ENCODE data around the gene LYPD6B.

LYPD6B gene, protein sequence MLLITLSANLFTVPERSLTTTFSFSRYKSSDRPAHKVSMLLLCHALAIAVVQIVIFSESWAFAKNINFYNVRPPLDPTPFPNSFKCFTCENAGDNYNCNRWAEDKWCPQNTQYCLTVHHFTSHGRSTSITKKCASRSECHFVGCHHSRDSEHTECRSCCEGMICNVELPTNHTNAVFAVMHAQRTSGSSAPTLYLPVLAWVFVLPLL

DNA sequence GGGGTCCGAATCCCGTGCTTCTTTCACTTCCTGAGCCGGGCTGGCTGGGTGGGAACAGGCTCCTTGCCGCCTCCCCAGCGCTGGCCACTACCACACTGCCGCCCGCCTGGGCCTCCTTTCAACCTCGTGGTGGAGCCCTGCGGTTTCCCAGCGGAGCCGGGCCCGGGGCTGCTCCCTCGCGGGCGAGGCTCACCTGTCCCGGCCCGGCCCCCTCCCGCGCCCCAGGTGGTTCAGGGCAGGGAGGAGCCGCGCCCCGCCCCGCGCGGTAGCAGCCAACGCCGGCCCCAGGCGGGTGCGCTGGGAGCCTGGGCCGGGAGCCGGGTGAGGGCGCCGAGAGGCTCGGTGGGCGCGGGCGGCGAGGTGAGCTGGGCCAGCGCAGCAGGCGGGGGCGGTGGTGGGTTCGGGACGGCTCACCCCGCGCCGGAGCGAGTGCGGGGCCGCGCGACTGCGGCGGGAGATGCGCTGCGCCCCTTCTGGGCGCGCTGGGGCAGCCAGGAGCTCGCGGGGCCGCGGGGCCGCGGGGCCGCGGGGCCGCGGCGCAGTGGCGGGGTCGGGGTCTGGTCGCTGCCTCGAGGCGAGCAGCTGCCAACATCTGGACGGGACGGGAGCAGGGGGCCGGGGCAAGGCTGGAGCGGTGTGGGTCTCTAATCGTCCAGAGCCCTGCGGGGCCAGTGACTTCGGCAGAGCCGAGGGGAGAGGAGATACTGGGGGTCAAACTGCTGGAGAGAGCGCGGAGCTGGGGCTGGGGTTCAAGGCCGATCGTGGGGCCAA is at the start of gene LYPD6B:
Gene LYPD6B (plus strand): TSS at position 258 of the 771 bp plus-strand sequence. CDS start 92,250 bp downstream, outside the sequence.
- DNase-seq, result no peak

DNA sequence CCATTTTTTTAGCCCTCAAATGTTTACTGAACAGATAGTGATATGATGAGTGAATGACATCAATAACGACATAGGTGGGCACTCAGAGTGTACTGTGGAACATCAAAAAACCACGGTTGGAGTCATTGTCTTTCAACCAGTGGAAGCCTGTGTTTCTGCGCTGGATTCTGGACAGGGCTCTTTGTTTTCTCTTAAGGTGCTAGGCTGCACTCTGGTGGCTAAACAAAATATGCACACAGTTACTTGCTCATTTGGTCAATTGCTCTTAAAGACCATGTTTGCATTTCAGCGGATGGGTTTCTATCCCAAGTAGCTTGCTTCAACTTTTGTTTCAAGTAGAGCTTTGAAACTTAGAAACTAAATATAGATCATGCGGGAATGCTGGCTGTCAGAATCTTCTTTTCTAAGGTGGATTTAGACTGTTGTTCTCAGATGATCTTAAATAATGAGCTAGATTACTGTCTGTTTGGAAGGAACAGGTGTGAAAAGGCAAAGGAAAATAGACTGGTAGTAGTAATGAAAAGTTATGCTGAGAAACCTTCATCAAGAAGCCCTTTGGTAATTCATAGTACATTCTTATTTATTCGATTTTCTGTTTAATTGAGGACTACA is 48.5 kb upstream of the LYPD6B start:
- peak; percentile 70 for DNase-seq

DNA sequence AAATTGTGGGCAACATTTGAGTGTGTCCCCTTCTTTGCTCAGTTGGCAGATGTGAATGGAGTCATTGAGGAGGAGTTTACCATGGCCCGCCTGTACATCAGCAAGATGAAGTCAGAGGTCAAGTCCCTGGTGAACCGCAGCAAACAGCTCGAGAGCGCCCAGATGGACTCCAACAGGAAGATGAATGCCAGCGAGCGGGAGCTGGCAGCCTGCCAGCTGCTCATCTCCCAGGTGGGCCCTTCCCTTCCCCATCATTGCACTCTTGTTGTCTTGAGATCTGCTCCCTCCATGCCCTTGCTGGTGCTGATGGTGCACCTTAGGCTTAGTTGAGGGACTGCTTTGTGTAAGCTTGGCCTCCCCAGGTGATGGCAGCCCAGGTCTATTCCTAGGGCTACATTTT is 47.5 kb upstream of the LYPD6B start:
- no peak for DNase-seq

DNA sequence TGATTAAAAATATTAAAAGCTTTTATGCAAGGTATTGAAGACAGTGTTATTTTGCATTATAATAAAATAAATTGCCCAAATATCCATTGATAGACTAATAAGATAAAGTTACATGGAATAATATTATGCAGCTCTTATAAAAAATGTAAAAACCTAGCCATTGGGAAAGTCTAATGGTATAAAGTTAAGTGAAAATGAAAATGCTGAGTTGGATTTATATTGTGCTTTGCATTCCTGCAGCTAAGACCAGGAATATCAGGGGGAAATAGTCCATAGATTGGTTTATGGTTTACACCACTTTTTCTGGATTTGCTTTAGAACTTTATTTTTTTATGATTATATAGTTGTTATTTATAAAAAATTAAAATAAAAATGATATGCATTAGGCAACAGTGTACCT is 46.1 kb upstream of the LYPD6B start:
- no peak for DNase-seq

DNA sequence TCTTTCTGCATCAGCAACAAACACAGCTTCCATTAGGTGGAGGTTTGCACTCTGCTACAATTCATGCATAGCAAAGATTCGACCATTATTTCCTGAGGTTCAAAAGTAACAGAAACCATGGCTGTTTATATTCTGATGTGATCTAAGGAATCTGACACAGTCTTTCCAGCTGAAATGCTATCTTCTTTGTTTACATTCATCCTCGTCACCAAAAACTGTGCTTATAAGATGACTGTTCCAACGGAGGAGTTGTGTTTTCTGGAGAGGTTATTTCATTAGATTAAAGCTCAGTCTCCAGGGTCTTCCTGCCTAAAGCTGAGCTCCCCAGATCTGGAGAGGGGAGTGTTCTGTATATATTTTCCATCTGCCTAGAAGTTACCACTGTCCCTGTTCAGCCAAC is 45.1 kb upstream of the LYPD6B start:
- DNase-seq, result no peak

DNA sequence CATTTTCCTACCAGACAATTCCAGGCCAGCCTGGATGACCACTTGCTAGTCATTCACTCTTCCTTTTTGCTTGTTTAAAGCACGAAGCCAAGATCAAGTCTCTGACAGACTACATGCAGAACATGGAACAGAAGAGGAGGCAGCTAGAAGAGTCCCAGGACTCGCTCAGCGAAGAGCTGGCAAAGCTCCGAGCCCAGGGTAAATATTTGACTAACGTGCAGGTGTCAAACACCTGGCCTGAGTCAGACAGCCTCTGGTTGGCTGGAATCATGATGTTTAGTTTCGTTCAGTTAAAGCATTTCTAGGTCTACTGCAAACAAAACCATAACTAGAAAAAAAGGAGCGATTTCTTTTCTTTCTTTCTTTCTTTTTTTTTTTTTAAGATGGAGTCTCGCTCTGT is 44.2 kb upstream of the LYPD6B start:
- DNase-seq, result no peak

DNA sequence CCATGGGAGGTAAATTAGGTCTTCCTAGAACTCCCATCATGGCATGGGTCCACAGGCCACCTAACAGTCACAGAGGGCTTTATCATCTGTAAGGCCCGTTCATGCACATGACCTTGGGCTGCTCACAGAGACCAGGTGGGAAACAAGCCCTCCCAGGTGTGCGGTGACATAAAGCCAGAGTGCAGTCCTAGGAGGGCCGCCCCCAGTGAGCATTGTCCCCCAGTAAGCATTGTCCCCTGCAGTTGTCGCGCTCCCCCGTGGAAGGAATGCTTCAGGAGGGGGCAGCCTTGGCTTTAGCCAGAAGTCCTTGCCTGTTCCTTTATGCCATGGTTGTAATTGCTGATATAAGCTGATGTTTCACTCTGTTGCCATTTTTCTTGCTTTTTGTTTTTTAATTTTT is 41.7 kb upstream of the LYPD6B start:
- DNase-seq, result no peak

DNA sequence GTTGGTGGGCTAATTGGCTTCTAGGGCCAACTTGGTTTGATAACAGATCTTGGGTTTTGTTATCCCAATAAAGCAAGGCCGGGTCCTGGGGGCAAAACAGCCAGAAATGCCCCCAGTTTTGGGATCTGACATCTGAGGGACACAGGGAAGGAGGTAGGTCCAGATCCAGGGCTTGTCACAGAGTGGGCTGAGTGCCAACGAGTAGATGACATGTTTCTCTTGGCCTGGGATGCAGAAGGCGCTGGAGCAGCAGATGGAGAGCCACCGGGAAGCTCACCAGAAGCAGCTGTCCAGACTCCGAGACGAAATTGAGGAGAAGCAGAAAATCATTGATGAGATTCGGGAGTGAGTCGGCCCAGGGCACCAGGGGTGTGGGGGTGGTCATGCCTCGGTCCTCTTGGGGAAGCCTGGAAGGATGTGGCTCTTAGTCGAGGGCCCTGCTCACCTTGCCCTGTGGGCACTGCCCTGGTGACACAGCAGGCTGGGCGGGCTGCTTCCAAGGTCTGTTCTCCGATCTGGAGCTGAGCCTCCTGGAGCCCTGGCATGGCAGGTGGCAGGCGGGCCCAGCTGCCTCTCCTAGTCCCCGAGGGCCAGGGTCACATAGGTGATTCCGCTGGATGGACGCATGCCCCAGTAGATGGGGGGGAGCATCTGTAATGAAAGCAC is 40.2 kb upstream of the LYPD6B start:
- DNase-seq, result no peak

DNA sequence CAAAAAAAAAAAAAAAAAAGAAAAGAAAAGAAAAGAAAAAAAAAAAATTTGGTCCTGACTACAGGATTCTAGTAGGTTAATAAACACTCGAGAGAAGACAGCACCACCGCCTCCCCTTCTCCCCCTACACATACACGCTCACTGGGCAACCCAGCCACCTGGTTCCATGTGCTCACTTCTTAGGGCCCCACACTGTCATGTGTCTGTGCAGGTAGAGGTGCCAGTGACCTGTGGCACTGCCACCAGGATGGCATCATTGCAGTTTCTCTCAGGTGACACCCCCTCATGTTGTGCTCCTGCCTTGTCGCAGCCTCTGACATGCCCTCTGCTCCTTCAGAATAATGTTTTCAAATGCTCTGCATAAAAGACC is 39.7 kb upstream of the LYPD6B start:
- DNase-seq, result no peak

DNA sequence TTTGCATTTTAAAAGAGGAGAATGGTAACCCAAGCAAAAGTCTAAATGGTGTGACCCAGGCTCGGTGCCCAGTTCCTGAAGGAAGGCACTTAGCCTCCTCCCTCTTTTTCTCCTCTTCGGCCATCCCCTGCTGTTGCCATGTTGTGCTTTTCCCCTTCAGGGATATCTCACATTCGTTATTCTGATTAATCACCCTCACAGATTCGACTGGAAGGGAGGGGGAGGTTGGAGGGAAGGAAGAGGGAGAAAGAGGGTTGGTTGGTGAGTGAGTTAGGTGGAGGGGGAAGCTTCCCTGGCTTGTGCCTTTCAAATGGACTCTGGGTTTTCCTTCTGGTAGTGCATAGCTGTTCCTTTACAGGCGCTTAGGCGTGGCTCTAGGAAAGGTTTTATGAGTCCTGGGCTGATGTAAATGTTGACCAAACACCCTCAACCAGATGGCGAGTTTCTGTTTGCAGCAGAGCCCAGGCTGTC is 39.0 kb upstream of the LYPD6B start:
- no peak for DNase-seq

DNA sequence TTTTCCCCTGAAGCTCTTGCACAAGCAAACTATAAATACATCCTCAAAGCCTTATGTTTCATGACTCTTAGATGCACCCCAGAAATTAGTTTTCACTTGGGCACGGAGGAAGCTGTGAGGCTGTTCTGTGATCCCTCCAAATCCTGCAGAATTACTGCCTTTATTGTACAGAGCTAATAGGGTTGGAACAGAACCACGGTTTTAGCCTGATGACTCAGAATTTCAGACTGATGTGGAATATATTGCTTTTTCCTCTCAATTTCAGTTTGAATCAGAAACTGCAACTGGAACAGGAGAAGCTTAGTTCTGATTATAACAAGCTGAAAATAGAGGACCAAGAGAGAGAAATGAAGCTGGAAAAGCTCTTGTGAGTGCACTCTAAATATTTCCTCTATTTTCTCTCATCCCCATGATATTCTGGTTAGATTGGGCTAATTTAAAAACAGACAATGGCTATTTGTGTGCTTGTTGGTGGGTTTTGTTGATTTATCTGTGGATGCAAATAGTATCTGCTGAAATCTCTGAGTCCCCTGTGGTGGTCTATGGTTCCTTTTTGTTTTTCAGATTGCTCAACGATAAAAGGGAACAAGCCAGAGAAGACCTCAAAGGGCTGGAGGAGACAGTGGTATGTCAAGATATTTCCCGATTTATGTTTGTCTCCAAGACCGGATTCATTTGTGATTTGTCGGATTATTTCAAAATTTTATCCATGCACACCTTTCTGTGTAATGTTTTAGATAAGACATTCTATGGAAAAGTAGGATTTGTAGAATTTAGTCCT is 38.2 kb upstream of the LYPD6B start:
- DNase-seq, result no peak

DNA sequence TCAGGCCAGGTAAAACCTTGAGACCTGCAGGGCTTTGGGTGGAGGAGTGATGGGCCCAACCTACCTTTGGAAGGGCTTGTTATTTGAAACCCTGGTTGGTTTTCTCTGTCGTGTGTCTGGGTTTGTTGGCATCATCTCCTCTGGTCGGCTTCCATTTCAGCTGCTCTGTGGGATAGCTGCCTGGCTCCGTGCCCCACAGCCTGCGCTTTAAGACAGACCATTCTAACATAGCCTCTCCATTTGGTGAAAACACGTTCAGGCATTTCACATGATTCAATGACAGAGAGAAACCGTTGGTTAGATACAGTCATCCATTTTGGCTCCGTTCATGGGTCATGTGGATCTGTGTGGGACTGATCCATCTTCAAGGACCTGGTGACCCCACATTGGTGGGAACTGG is 37.0 kb upstream of the LYPD6B start:
- DNase-seq, result no peak

DNA sequence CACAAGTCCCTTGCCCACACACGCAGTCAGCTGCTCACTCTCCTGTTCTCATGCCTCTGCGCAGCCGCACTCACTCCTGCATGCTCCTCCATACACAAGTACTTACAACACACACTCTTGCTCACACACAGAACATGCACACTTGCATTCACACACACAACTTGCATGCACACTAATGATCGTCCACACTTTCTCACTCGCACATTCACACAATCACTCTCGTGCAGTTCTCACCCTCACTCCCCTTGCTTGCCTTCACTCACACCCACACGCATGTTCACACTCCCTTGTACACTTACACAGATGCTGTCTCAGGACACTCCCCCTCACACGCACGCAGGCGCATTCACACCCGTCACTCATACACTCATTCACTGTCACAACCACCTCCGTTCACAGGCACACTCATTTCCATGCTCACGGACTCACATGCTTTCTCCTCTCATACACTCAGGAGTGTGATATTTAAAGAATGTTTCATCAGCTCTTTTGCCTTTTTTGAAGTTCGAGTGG is 36.1 kb upstream of the LYPD6B start:
- DNase-seq, result no peak

DNA sequence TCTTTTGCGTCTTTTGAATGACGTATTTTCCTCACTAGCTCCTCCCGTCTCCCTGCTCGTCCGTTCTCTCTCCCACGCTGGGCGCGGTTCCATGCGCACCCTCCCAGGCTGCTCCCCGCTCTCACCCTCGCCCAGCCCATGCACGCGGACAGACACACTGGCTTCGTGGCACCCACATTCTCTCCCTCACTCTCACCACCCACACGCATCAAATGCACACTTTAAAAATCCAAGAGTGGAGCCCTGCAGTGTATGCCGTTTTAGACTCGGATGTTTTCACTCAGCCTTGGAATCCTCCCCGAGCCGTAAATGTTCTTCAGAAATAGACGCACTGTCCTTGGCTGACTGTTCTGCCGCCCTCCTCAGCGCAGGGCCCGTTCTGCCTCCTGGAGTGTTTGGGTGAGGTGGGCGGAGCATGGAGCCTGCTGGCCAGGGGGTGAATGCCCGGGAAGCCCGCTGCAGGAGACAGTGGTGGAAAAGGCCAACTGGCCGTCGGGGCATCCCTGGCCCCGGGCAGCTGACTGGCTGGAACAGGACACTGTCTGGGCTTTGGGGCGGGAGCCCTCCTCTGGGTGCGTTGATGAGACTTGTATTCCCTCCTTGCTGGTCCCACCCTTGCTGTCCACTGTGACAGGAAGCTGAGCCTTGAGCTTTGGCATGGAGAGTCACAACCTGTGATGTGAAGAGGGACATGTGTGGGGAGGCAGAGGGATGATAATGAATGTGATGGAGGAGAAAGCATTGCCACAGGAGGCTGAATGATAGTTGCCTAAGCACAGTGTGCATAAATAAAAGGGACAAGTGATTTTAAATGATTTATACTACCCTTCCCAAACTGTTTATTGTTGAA is 35.4 kb upstream of the LYPD6B start:
- DNase-seq, result no peak

DNA sequence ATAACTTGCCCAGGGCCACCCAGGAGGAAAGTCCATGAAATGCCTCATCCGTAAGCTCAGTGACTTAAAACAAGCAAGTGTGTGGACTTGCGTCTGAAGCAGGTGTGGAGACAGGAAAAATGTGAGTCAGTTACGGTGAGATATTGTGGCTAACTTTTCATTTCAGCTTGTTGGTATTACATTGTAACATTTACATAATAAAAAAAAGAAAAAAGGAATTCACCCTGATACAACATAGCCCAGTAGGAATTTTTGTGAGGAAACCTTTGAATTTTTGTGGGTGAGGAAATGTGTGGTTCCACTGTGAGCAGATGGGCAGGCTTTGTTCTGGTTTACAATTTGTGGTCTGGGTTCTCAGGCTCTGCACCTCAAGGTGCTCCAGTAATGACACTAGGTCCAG is 33.7 kb upstream of the LYPD6B start:
- DNase-seq, result no peak

DNA sequence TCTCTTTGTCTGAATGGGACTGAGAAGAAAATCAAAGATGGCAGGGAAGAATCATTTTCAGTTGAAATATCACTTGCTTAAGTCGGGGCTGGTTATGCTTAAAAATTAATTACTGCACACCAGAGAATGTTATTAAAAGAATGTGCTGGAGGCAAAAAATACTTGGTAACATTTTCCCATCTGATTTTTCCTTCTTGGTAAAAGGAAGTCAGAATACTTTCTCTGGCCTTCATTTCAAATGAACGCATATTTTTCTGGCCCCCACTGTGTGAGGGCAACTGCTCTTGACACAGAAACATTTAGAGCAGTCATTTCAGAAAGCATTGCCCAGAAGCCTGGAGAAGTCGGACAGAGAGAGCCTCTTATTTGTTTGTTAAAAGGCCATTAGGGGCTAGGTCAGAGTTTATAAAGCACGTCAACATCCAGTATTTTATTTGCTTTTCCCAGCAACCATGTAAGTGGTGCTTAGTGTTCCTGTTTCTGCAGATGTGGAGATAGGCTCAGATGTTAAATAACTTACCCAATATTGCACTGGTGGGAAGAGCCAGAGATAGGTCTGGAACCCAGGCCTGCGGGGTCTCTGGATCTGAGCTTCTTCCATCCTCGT is 32.9 kb upstream of the LYPD6B start:
- DNase-seq, result no peak

DNA sequence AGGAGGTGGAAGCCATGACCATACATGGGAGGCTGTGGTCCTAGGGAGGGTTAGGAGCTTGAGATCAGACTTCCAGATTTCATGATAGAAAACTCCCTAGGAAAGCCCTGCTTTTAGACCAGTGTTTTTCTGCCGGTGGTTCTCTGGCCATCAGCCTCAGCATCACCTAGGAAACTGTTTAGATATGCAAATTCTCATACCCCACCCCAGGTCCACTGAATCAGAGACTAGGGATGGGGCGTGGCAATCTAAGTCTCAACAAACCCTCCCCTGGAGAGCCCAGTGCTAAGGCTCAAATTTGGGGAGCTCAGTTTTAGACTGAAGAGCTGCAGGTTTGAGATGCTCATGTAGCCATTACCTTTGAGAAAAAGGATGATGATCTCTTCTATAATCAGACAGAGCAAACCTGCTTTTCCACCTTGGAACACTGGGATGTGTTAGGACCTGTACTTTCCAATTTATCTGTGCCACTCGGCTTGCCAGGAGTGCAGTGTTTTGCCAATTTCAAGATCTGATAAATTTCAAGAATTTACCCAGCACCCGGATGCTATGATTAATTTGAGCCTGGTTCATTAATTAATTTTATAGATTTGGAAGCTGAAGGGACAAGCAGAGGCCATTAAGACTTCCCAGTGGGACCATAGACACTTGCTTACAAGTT is 31.5 kb upstream of the LYPD6B start:
- DNase-seq, result no peak

DNA sequence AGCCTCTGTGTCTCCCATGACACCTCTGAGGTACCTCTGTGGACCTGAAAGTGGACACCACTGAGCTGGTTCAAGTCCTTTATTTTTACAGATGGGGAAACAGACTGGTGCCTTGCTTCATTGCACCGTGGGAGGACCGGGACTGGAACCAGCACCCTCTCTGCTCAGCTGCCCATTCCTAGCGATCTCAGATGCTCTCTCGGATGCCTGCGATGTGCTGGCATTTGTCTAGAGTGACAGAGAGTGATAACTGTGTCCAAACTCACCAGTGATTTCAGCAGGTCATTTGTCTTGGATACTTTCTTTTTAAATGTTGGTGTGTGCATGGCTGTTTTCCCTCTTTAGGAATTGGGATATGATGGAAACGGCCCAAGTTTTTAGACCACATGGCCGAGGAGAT is 30.1 kb upstream of the LYPD6B start:
- no peak for DNase-seq

DNA sequence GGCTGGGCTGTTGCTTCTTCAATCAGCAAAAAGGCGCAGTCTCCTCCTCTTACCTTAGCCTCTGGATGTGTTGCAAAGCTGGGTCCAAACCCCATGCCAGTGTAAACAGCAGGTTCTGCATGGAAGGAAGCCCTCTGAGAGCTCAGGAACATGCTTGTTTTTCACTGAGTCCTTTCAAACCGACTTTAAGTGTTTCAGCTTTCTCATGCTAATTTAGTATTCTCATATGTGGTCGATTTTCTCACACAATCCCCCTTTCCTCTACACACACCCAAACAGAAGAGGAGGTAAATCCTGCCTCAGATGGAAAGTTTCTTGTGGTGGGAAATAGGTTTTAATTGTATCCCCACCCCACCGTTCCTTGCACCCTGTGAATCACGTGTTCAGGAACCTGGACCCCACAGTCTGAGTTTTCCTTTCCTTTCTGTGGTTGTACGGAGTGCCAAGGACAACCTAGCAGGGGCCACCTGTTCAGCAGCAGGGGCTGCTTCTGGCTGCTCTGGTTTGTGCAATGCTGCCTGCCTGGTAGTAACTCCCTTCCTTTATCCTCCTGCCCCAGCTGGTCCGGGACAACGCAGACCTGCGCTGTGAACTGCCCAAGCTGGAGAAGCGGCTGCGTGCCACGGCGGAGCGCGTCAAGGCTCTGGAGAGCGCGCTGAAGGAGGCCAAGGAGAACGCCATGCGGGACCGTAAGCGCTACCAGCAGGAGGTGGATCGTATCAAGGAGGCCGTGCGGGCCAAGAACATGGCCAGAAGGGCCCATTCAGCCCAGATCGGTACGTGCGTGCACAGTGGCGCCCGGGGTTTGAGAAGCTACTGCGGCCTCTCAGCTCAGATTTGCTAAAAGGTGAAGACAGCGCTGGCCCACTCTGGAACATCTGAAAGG is 28.7 kb upstream of the LYPD6B start:
- DNase-seq, result no peak

DNA sequence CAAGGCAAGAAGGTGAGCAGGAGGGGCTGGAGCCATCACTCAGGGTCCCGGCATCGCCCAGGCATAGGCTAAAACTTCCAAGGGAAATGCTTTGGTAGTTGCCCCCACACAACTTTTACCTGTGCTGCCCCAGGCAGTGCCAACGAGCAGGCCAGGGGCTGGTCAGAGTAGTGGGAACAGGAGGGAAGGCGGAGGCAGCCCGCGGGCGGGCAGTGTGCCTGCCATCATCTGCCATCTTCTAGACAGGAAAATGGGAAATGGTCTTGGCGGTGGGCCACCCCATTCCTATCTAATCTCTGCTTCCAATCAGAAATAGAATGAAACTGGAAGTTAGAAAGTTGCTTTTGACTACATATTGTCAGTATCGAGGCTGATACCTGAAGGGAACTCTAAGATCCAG is 26.0 kb upstream of the LYPD6B start:
- no peak for DNase-seq
